Measurements from ENCODE around the gene TST.

DNA sequence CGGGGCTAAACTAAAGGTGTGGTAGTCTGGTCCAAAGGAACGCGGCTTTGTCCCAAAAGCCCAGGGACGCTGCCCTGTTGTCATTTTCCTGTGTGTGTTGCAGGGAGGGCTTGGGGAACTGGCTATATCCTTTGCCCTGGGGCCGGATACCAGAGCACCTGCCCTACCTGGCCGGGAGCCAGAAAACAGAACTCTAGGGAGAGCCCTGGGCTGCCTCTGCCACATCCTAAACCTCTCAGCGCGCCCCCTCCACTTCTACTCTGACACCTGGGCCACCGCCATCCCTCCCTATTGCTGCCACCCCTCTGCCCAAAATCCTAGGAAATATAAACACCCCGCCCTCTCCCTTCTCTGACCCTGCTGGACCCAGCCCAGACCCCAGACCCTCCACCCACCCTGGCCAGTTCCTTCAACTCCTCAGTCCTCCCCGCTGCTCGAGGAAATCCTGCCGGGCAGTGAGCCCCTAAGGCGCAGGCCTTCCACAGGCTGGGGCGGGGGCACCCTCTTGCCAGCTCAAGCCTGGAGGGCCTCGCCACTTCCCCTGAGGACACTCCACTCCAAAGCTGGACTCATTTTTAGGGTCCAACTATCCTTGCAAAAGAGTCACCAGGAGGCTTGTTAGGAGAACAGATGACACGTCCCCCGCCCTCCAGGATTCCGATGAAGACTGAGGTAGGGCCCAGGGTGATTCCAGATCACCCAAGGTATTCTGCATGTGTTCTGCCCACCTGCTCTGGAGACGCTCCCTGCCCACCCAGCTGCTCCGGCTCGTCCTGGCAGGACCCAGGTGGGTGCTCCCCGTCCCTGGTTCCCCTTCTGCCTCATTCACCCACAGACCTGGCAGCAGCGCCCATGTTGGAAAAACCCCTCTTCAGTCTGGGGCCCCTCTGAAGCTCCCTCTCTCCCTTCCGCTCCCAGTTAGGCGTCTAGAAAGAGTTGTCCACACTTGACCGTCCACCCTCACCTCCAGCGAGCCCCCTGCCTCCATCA lies 44.5 kb upstream of the TST start:
- TF ChIP-seq, protein P1, sequence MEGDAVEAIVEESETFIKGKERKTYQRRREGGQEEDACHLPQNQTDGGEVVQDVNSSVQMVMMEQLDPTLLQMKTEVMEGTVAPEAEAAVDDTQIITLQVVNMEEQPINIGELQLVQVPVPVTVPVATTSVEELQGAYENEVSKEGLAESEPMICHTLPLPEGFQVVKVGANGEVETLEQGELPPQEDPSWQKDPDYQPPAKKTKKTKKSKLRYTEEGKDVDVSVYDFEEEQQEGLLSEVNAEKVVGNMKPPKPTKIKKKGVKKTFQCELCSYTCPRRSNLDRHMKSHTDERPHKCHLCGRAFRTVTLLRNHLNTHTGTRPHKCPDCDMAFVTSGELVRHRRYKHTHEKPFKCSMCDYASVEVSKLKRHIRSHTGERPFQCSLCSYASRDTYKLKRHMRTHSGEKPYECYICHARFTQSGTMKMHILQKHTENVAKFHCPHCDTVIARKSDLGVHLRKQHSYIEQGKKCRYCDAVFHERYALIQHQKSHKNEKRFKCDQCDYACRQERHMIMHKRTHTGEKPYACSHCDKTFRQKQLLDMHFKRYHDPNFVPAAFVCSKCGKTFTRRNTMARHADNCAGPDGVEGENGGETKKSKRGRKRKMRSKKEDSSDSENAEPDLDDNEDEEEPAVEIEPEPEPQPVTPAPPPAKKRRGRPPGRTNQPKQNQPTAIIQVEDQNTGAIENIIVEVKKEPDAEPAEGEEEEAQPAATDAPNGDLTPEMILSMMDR (IDR thresholded peaks at IDR 0.05), result no peak
- TF ChIP-seq EZH2 (IDR thresholded peaks at IDR 0.05), result no peak
